HG02623 (cell line): Measurements from ENCODE around the gene SERPING1.

Source experiments
- ATAC-seq: cut with Tn5 transposase; IDR thresholded peaks from one replicate; pipeline ENCODE4 v1.9.1; 2021; ENCODE audit warnings: moderate library complexity; ENCODE audit not compliant: unreplicated experiment

The SERPING1 gene

GRCh38 chr11:57597916-57598830 is 688 bp downstream of the SERPING1 start:
- ATAC-seq: no peak

GRCh38 chr11:57598831-57599155 is 1.3 kb downstream of the SERPING1 start:
- ATAC-seq: no peak

DNA sequence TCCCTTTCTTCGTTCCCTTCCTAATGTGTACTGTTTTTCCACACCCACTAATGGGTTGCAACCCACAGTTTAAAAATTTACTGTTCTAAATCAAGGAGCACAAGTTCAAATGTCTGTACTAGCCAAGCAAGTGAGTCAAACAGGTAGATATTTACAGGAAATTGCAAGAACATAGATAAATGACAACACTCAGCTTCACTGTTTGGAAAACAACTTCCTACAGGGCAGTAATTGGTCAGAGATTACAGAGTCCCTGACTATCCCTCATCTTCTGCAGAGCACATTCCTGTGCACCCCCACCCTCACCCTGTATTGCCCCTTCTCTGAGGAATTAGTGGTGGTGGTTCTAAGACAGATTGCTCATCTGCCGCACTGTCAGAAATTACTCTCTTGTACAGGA is 1.9 kb downstream of the SERPING1 start:
- ATAC-seq: no peak

DNA sequence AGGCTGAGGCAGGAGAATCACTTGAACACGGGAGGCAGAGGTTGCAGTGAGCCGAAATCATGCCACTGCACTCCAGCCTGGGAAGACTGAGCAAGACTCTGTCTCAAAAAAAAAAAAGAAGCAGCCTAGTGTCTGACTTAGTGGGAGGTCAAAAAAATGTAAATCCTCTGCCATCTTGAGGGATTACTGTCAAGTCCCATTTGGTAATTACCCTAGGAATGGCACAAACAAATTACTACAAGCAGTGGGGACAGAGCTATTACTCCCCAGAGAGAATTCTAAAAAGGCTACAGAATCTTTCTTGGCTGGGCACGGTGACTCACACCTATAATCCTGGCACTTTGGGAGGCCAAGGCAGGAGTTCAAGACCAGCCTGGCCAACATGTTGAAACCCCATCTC is 3.8 kb downstream of the SERPING1 start:
- no peak for ATAC-seq

- ATAC-seq: no peak
Measured at GRCh38 chr11:57604296-57605027, 7.0 kb downstream of the SERPING1 start.

DNA sequence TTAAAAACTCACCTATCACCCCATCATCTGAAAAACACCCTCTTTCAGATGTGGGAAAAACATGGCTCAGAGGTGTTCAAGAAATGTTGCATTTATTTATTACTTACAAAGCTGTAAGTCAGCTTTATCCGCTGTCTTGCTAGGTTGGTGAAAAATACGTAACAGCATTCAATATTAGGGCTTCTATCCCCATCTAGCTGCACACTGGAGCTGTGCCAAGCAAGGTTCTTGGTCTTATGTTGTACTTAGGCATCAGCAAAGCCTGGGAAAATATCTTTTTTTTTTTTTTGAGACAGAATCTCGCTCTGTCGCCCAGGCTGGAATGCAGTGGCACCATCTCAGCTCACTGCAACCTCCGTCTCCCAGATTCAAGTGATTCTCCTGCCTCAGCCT is 7.5 kb downstream of the SERPING1 start:
- no peak for ATAC-seq

DNA sequence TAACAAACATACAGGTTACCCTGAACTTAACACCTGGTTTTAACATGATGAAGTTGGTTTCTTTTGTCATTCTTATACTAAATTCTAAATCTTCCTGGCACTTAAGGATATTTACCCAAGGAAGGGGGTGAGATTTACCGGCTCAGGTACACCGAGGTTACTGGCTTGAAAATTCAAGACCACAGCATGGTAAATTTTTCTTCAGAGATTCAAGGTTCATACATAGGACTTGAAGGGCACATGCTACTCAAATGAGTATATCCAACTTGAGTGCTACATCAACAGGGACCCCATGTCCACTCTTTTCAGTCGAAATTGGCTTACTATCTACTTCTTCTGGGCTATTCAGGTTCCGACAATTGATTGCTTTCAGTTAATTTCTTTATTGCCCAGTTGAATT is 12.7 kb downstream of the SERPING1 start:
- no peak for ATAC-seq

- no peak for ATAC-seq
Measured at GRCh38 chr11:57614234-57614772, 16.8 kb downstream of the SERPING1 start.

DNA sequence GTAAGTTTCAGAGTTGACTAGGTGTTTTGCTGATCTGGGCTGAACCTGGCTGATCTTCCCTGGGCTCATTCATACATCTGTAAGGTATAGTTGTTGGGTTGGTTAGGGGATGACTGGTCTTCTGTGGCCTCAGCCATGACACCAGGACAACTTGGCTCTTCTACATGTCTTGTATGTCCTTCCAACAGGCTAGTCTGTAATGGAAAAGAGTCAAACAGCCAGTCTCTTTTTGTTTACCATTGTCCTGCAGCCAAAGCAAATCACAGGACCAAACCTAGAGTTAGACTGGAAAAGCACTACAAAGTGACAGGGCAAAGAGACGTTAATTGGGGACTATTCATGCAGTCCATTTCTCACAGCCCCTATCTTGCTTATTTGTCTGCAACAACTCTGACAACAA is 17.8 kb downstream of the SERPING1 start:
- ATAC-seq: no peak

DNA sequence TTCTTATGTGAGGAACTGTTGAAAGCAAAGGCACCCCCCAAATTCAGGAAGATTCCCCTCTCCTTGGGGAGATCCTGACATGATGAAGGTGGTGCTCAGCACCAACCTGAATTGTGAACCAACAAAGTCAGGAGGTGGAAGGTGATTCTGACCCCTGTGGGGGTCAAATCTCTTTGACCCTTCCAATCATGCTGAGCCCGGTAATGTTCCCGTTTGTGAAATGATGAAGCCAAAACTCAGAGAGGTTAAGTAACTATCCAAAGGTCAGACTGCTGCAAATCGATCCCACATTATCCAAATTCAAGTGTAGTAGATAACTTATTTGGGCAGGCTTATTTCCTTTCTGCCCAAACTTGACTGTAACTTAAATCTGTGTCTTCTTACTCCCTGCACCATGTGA is 19.1 kb downstream of the SERPING1 start:
- no peak for ATAC-seq

- ATAC-seq: no peak
Measured at GRCh38 chr11:57618438-57618837, 21.0 kb downstream of the SERPING1 start.

DNA sequence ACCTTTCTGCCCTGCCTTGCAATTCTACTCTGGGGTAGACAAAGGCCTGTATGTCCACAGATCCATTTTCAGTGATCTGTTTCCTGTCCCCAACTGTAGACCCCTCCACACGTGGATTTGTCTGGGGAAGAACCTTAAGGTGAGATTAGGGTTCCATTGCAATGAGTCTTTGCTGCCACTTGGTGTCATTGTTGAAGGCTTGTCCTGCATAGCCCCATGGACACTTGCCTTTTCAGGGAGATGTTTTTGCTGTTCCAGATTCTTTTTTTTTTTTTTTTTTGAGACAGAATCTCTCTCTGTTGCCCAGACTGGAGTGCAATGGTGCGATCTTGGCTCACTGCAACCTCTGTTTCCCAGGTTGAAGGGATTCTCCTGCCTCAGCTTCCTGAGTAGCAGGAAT is 21.8 kb downstream of the SERPING1 start:
- ATAC-seq: no peak

GRCh38 chr11:57620467-57620866 is 23.0 kb downstream of the SERPING1 start:
- no peak for ATAC-seq

- ATAC-seq: no peak
Measured at GRCh38 chr11:57622263-57622662, 24.8 kb downstream of the SERPING1 start.

- no peak for ATAC-seq
Measured at GRCh38 chr11:57624864-57625263, 27.4 kb downstream of the SERPING1 start.

DNA sequence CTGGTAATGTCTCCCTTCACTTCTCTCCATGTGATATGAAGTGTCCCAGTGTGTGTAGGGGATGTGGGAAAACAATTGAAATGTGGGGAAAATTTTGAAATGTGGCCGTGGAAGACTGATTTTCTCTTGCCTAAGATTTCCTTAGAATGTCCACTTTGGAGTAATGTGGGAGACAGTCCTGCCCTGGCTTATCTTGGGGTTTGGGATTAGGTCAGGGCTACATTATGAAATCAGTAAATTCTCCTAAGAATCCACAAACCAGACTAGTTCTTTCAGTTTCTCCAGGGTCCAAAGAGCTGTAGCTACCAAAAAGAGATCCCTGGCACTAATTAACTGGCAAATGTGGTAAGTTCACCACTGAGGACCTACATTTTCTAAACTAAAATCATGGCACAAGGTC is 29.4 kb downstream of the SERPING1 start:
- no peak for ATAC-seq

- no peak for ATAC-seq
Measured at GRCh38 chr11:57630171-57630570, 32.7 kb downstream of the SERPING1 start.

- ATAC-seq: no peak
Measured at GRCh38 chr11:57632116-57632515, 34.6 kb downstream of the SERPING1 start.

- ATAC-seq: no peak
Measured at GRCh38 chr11:57633394-57634070, 36.0 kb downstream of the SERPING1 start.

DNA sequence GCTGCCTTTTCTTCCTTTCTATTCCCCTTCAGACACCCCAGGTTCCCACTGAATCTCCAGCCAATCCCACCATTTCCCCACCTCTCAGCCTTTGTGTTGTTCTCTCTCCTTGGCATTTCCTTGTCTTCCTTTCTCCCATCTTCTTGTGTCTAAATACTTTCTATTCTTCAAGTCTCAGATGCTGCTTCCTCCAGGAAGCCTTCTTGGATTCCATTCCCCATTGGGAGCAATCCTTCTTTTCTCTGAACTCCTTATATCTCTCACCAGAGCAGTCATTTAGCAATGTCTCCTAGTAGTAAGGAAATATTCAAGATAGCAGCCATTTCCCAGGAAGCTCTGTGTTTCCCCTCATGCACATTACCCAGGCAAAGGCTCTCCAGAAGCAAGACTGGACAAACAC is 36.8 kb downstream of the SERPING1 start:
- no peak for ATAC-seq

DNA sequence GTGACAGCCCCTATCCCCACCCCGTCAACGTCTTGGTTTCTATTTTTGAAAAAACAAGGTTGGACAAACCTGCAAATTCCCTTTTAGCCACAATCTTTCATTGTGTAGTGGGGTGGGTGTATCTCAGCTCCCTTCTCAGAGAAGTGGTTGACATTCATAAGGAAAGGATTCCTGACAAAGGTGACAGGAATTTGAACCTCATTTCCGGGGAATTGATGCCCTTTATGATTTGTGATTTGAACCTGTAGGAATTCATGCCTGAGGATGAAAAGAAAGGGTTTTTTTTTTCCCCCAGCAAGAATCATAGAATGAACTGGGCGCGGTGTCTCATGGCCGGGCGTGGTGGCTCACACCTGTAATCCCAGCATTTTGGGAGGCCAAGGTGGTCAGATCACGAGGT is 37.8 kb downstream of the SERPING1 start:
- ATAC-seq: no peak

- ATAC-seq: no peak
Measured at GRCh38 chr11:57637626-57638004, 40.1 kb downstream of the SERPING1 start.
